GM12878 (cell line): Measurements from ENCODE around the gene PPP1R18. TPM values are rescaled to one million over a fixed set of nuclear protein-coding genes. Genes with fewer than 3 reads are reported as not detected.

Source experiments
- CEBPB ChIP-seq, 2 experiments: fragments of 150-350 bp in 1 of 2; IDR thresholded peaks; 2 replicates each; pipeline ENCODE4 v1.6.1; 2012 to 2014; ENCODE audit warnings: low read depth in 2 of 2, low read length in 2 of 2, borderline replicate concordance in 1 of 2, inconsistent platforms in 1 of 2
- EED ChIP-seq: sonication (generic); IDR thresholded peaks from 2 replicates; pipeline ENCODE4 v1.6.1; 2016; ENCODE audit warnings: antibody characterized with exemption, low read depth
- PAX5 ChIP-seq: IDR thresholded peaks from 2 replicates; pipeline ENCODE4 v1.6.1; 2011; ENCODE audit warnings: low read depth, low read length, borderline replicate concordance
- SMARCA5 ChIP-seq: fragments of 450-650 bp; IDR thresholded peaks from 2 replicates; pipeline ENCODE4 v1.6.1; 2017; ENCODE audit warnings: mild to moderate bottlenecking
- SMC3 ChIP-seq: IDR thresholded peaks from 2 replicates; pipeline ENCODE4 v1.6.1; 2011; ENCODE audit warnings: low read length, improper control_type of control experiment, borderline replicate concordance
- ZZZ3 ChIP-seq: IDR thresholded peaks from 2 replicates; pipeline ENCODE4 v1.6.1; 2011; ENCODE audit warnings: low read depth; ENCODE audit not compliant: control insufficient read depth, insufficient read length
- polyA plus RNA-seq, 11 experiments: library from polyadenylated mRNA; depleted of rRNA in 4 of 11; unstranded in 6 of 11; stranded (reverse) in 5 of 11; fragments of >200 nt; fragmentation: Nextera tagmentation in 4 of 11; fragmentation: Illumina TruSeq in 1 of 11; extraction: Ambion mirVana in 4 of 11; extraction: Trizol in 1 of 11; gene quantifications; 1 replicate in 1 of 11; 2 replicates in 10 of 11; pipeline versions ENCODE4 v1.2.1 to v1.2.3, GENCODE V29; 2011 to 2016; ENCODE audit warnings: inconsistent platforms in 2 of 11, missing spikeins in 2 of 11, low read depth in 1 of 11
- total RNA-seq, 4 experiments: library from RNA; depleted of rRNA in 3 of 4; stranded (reverse); fragments of >200 nt in 3 of 4; fragmentation: Illumina TruSeq in 1 of 4; extraction: Trizol in 1 of 4; gene quantifications; 2 replicates each; pipeline versions ENCODE4 v1.2.1 to v1.2.3, GENCODE V29; 2013 to 2021
- TF ChIP-seq, protein P1 (sequence below): IDR thresholded peaks from 2 replicates; pipeline ENCODE4 v1.6.1; 2012; ENCODE audit warnings: low read depth, low read length, improper control_type of control experiment
- TF ChIP-seq, protein P2 (sequence below): fragments of 450-650 bp; IDR thresholded peaks from 2 replicates; pipeline ENCODE4 v1.6.1; 2017; ENCODE audit warnings: mild to moderate bottlenecking

PPP1R18 gene
- total and polyA plus RNA-seq, 10 of the 15 experiments (the other 5 are each of a cell fraction or from before 2014, with no cell fraction given): 21.0 to 119 (median 52.6) TPM

DNA sequence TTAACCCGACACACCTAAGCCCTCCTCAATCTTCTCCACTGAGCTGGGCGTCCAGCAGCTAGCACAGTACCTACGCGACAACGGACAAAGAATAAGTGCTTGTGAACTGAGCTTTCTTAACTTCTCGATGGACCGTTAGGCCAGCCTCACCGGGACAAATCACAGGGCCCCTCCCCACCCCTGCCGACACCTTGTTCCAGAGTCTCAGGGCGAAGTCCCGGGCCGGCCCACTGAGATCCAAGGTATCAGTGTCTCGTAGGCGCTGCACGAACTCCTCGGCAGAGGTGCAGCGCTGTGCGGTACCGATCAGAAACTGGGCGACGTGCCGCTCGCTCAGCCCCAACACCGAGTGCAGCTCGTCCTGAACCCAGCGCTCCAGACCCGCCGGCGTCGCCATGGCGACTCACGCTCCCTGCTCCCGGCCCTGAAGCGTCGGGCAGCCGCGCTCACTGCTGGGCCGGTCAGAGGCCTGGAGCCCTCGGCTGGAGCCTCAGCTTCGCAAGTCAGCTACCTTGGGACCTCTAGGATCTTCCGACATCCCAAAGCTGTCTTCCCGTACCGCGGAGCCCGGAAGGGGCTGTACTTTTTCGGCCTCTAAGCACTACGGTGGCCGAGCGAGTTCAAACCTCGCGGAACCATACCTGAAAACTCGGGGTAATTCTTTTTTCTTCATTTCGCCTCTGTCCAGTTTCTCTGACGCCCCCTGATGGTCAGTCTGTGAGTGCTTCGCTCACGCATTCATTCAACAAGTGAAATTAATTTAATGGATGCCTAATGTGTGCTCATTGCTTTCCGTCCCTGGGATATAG lies 13.8 kb downstream of the PPP1R18 start, which contains the start of gene DHX16 (continued):
- TF ChIP-seq, protein P1, sequence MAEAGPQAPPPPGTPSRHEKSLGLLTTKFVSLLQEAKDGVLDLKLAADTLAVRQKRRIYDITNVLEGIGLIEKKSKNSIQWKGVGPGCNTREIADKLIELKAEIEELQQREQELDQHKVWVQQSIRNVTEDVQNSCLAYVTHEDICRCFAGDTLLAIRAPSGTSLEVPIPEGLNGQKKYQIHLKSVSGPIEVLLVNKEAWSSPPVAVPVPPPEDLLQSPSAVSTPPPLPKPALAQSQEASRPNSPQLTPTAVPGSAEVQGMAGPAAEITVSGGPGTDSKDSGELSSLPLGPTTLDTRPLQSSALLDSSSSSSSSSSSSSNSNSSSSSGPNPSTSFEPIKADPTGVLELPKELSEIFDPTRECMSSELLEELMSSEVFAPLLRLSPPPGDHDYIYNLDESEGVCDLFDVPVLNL: no peak
- no peak for TF ChIP-seq ZZZ3
- no peak for TF ChIP-seq EED
- TF ChIP-seq, protein P2, sequence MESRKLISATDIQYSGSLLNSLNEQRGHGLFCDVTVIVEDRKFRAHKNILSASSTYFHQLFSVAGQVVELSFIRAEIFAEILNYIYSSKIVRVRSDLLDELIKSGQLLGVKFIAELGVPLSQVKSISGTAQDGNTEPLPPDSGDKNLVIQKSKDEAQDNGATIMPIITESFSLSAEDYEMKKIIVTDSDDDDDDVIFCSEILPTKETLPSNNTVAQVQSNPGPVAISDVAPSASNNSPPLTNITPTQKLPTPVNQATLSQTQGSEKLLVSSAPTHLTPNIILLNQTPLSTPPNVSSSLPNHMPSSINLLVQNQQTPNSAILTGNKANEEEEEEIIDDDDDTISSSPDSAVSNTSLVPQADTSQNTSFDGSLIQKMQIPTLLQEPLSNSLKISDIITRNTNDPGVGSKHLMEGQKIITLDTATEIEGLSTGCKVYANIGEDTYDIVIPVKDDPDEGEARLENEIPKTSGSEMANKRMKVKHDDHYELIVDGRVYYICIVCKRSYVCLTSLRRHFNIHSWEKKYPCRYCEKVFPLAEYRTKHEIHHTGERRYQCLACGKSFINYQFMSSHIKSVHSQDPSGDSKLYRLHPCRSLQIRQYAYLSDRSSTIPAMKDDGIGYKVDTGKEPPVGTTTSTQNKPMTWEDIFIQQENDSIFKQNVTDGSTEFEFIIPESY: no peak
- TF ChIP-seq CEBPB (IDR thresholded peaks at IDR 0.05; ENCODE audit: borderline replicate concordance in 1 of 2, low read depth in 2 of 2, low read length in 2 of 2): no peak
- TF ChIP-seq SMC3: peak; percentile 64; the same call in 1 of the 2 replicates
- peak; percentile 97 for TF ChIP-seq SMARCA5
- no peak for TF ChIP-seq PAX5
